Activated CD4-positive, alpha-beta T cell treated with anti-CD3 and anti-CD28 coated beads, Interleukin-2, amount 10 ng/mL, durations not matched to agents 24 days and 14 days (primary cell): ENCODE data around the gene CARNS1. TPM values are rescaled to one million over a fixed set of nuclear protein-coding genes. Genes with fewer than 3 reads are reported as not detected.
A peak's percentile ranks its signal among the peaks of the same experiment; 100 is the strongest.

Experiments used
- DNase-seq: peaks from one replicate; pipeline ENCODE4 v3.0.0; 2022
- H3K27ac Mint-ChIP-seq: one replicate; pipeline ENCODE4 v1.8.0; 2022; ENCODE audit warnings: mild to moderate bottlenecking, mixed read lengths
- H3K27me3 Mint-ChIP-seq: one replicate; pipeline ENCODE4 v1.8.0; 2022; ENCODE audit warnings: mixed read lengths
- H3K36me3 Mint-ChIP-seq: one replicate; pipeline ENCODE4 v1.8.0; 2022; ENCODE audit warnings: low read depth, mild to moderate bottlenecking, mixed read lengths
- H3K4me1 Mint-ChIP-seq: one replicate; pipeline ENCODE4 v1.8.0; 2021; ENCODE audit warnings: mixed read lengths
- H3K4me3 Mint-ChIP-seq: one replicate; pipeline ENCODE4 v1.8.0; 2022; ENCODE audit warnings: mild to moderate bottlenecking, moderate library complexity, mixed read lengths
- H3K9me3 Mint-ChIP-seq: one replicate; pipeline ENCODE4 v1.8.0; 2021; ENCODE audit warnings: mixed read lengths
- intact Hi-C: fragments of 100-400 bp; cut with micrococcal nuclease; formaldehyde crosslinking; loops from one replicate; pipeline ENCODE4 v1.15.1; 2023
- total RNA-seq: library from RNA; stranded (reverse); gene quantifications from 2 replicates; pipeline ENCODE4 v1.2.3, GENCODE V29; 2022

CARNS1 gene
- total RNA-seq, 1 donor from 2014 or later: 0.77 TPM

DNA sequence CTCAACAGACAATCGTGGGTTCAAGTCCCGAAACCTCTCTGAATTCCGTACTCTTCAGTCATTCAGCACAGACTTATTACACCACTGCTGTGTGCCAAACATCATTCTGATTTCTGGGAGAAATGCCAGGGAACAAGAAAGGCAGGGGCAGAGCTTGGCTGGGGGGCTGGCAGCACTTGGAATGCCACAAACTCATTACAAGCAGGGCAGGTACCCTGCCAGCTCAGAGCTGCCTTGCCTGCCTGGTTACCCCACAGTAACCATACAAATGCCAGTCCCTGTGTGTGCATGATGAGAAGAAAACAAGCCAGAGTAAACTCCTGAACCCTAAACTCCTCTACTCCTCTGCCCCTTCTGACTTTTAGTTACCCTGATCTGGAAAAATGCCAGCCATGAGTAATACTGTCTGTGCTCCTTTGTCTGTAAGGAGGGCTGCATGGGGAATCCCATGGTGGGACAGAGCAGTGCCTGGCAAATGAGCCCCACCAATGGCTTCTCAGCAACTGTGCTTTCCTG is 30.6 kb upstream of the CARNS1 start:
- no peak for DNase-seq
- Mint-ChIP-seq H3K27ac (no peak overlapping the region), H3K4me1 (peaks cover 11% of the 10 kb centered on the region), H3K36me3 (no peaks in the 10 kb centered on the region), H3K4me3 (no peak overlapping the region), H3K9me3 (no peaks in the 10 kb centered on the region), H3K27me3 (peaks cover 21% of the 10 kb centered on the region)
- intact Hi-C loops: no loop called here

DNA sequence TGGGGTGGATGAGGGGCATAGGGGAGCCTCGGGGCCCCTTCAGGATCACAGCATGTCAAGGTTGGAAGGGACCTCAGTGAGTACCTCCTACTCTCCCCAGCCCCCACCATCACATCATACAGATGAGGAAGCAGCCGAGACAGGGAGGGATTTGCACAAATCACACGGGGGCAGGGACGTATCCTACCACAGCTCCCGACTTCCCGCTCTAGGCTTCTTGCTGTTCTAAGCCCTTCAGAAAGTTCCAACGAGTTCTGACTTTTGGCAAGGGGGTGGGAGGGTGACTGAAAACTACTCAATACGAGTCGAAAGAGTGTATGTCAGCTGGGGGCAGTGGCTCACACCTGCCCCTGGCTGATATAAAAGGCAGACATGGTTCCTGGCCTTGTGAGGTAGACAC is 28.4 kb upstream of the CARNS1 start:
- no peaks in the 10 kb centered on the region for H3K36me3 Mint-ChIP-seq
- peaks cover 17% of the 10 kb centered on the region for H3K27me3 Mint-ChIP-seq
- no peak overlapping the region for H3K4me3 Mint-ChIP-seq
- no peak for DNase-seq
- intact Hi-C loops: no loop called here
- no peak overlapping the region for H3K27ac Mint-ChIP-seq
- H3K4me1 Mint-ChIP-seq: peaks cover 17% of the 10 kb centered on the region
- no peaks in the 10 kb centered on the region for H3K9me3 Mint-ChIP-seq

- no peak overlapping the region for H3K4me3 Mint-ChIP-seq
- no peak overlapping the region for H3K27ac Mint-ChIP-seq
- H3K36me3 Mint-ChIP-seq: no peaks in the 10 kb centered on the region
- H3K27me3 Mint-ChIP-seq: peaks cover 14% of the 10 kb centered on the region
- no peak for DNase-seq
- H3K4me1 Mint-ChIP-seq: peaks cover 17% of the 10 kb centered on the region
- intact Hi-C loops: no loop called here
- H3K9me3 Mint-ChIP-seq: no peaks in the 10 kb centered on the region
Measured at GRCh38 chr11:67387518-67387917, 28.0 kb upstream of the CARNS1 start.

DNA sequence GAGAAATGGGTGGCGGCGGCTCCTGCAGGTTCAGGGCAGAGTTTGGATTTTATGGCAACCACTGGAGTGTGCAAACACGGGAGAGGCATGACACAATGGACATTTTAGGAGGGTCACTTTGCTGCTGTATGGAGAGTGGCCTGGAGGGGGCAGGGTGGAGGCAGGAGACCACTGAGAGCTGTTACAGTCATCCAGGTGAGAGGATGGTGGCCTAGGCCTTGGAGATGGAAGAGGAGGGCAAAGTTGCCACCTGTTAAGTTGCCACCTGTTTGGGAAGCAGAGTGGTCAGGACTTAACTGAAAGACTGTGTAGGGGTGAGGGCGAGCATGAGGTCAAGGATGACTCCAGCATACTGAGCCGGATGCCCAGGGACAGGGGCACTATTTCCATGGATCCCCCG is 26.0 kb upstream of the CARNS1 start:
- Mint-ChIP-seq H3K4me3 (peak overlapping the region; percentile 62), H3K27me3 (peaks cover 10% of the 10 kb centered on the region), H3K27ac (peak overlapping the region; percentile 40), H3K9me3 (no peaks in the 10 kb centered on the region), H3K36me3 (peaks cover 8% of the 10 kb centered on the region), H3K4me1 (peaks cover 27% of the 10 kb centered on the region)
- peak; percentile 87 for DNase-seq
- intact Hi-C loops: loop anchor here (1.0 kb wide), 1 partner anchor 117 kb away; no protein-coding TSS in a partner anchor

- H3K27ac Mint-ChIP-seq: peak overlapping the region; percentile 72
- H3K4me3 Mint-ChIP-seq: peak overlapping the region; percentile 90
- peaks cover 27% of the 10 kb centered on the region for H3K4me1 Mint-ChIP-seq
- intact Hi-C loops: no loop called here
- H3K27me3 Mint-ChIP-seq: peaks cover 2% of the 10 kb centered on the region
- H3K9me3 Mint-ChIP-seq: no peaks in the 10 kb centered on the region
- DNase-seq: no peak
- H3K36me3 Mint-ChIP-seq: peaks cover 9% of the 10 kb centered on the region
Measured at GRCh38 chr11:67390947-67391303, 24.6 kb upstream of the CARNS1 start.

DNA sequence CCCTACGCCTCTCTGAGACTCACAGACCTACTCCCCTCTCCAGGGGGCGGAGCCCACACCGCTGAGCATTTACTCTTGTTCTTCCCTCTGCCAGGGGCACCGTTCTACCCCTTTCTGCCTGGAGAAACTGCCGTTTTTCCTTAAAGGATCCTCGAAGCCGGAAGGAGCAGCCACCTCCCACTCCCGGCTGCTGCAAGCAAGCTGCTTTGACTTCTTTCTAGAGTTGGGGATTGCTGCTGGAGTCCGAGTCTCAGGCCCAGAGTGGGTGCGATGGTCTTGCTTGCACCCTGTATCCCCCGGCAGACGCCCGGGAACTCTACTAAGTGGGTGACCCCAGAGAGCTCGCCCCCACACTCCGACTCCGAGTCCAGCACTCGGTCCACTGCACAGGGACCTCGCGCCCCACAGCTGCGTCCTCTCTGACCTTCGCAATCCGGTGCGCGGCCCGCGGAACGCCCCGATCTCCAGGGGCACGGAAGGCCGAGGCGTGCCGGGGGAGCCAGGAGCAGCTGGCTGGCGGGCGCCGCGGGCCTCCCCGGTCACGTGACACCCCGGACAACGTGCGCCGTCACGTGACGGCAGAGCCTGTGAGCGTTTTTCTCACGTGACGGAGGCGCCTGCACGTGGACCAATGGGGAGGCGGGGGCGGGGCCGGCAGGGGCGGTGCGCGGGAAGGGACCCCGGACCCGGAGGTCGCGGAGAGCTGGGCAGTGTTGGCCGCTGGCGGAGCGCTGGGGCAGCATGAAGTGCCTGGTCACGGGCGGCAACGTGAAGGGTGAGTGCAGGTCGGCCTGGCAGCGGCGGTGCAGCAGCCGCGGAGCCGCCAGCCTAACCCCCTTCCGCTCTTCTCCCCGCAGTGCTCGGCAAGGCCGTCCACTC is 23.9 kb upstream of the CARNS1 start, which contains the start of gene RAD9A:
Gene RAD9A, plus strand, starts transcription at position 683 of the 879 bp plus-strand sequence. Its CDS starts 59 bp downstream, at position 742.
- H3K36me3 Mint-ChIP-seq: peaks cover 15% of the 10 kb centered on the region
- H3K9me3 Mint-ChIP-seq: no peaks in the 10 kb centered on the region
- intact Hi-C loops: loop anchor here (1.0 kb wide), 1 partner anchor 10 kb away; the partner anchor contains the start of gene PPP1CA
- H3K27ac Mint-ChIP-seq: peak within 1 kb of the TSS; percentile 80
- peaks cover 31% of the 10 kb centered on the region for H3K4me1 Mint-ChIP-seq
- H3K4me3 Mint-ChIP-seq: peak within 1 kb of the TSS; percentile 90
- H3K27me3 Mint-ChIP-seq: no peaks in the 10 kb centered on the region
- peak; percentile 97 for DNase-seq

DNA sequence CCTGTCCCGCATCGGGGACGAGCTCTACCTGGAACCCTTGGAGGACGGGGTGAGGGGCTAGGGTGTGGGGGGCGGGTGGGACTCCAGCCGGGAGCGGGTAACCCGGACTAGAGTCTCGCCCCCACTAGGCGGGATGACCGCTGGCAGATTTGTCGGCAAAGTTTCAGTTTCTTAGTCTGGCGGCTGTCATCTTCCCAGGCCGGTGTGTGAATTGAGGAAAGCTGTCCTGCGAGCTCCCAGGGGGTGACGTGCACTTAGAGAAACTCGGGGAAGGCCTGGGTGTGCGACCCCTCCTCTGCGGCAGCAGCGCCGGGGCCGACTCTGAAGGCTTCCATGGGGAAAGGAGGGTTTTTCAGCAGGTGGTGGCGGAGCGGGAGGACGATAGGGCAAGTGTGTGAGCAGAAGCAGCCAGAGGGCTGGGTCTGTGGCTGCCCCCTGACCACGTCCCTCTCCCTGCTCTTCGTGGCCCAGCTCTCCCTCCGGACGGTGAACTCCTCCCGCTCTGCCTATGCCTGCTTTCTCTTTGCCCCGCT is 23.2 kb upstream of the CARNS1 start:
- Mint-ChIP-seq H3K36me3 (peaks cover 19% of the 10 kb centered on the region), H3K27ac (peak overlapping the region; percentile 80), H3K4me1 (peaks cover 35% of the 10 kb centered on the region), H3K9me3 (no peaks in the 10 kb centered on the region), H3K27me3 (no peaks in the 10 kb centered on the region), H3K4me3 (peak overlapping the region; percentile 90)
- intact Hi-C loops: loop anchor here (1.0 kb wide), 1 partner anchor 9 kb away; the partner anchor contains the start of gene PPP1CA
- no peak for DNase-seq

DNA sequence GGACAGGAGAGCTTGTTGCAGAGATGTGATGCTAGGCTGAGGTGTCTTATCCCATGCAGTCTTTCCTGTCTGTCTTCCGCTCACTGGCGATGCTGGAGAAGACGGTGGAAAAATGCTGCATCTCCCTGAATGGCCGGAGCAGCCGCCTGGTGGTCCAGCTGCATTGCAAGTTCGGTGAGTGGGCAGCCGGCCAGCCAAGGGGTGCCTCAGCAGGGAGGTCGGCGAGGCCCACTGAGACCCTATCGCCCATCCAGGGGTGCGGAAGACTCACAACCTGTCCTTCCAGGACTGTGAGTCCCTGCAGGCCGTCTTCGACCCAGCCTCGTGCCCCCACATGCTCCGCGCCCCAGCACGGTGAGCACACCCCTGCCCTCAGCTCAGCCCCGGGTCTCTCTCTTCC is 22.0 kb upstream of the CARNS1 start:
- Mint-ChIP-seq H3K36me3 (peaks cover 30% of the 10 kb centered on the region), H3K27me3 (no peaks in the 10 kb centered on the region), H3K27ac (peak overlapping the region; percentile 72), H3K9me3 (no peaks in the 10 kb centered on the region), H3K4me1 (peaks cover 39% of the 10 kb centered on the region), H3K4me3 (peak overlapping the region; percentile 90)
- intact Hi-C loops: no loop called here
- no peak for DNase-seq

GRCh38 chr11:67393990-67394389 is 21.5 kb upstream of the CARNS1 start:
- no peak for DNase-seq
- H3K9me3 Mint-ChIP-seq: no peaks in the 10 kb centered on the region
- H3K4me1 Mint-ChIP-seq: peaks cover 40% of the 10 kb centered on the region
- peak overlapping the region; percentile 72 for H3K27ac Mint-ChIP-seq
- intact Hi-C loops: no loop called here
- peak overlapping the region; percentile 90 for H3K4me3 Mint-ChIP-seq
- H3K27me3 Mint-ChIP-seq: no peaks in the 10 kb centered on the region
- peaks cover 32% of the 10 kb centered on the region for H3K36me3 Mint-ChIP-seq

DNA sequence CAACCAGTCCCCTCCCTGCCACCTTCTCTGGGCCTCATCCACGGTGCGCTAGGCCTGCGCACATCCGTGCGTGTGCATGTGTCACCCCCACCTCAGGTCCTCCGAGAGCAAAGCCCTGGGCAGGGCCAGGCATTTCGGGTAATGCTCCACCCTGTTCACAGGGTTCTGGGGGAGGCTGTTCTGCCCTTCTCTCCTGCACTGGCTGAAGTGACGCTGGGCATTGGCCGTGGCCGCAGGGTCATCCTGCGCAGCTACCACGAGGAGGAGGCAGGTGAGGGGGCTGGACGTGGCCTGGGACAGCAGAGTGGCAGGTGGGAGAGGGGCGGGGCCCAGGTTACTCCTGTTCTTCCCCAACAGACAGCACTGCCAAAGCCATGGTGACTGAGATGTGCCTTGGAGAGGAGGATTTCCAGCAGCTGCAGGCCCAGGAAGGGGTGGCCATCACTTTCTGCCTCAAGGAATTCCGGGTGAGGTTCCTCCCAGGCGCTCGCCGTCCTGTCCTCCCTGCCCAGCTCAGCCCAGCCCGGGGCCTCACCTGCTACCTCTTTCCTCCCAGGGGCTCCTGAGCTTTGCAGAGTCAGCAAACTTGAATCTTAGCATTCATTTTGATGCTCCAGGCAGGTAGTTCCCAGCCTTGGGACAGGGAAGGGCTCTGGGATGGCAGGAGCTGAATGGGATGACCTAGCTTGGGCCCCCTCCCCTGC is 19.8 kb upstream of the CARNS1 start:
- H3K4me1 Mint-ChIP-seq: peaks cover 40% of the 10 kb centered on the region
- peaks cover 43% of the 10 kb centered on the region for H3K36me3 Mint-ChIP-seq
- no peaks in the 10 kb centered on the region for H3K9me3 Mint-ChIP-seq
- no peak overlapping the region for H3K4me3 Mint-ChIP-seq
- DNase-seq: no peak
- intact Hi-C loops: no loop called here
- H3K27me3 Mint-ChIP-seq: no peaks in the 10 kb centered on the region
- H3K27ac Mint-ChIP-seq: no peak overlapping the region

GRCh38 chr11:67396259-67396581 is 19.3 kb upstream of the CARNS1 start:
- DNase-seq: no peak
- intact Hi-C loops: no loop called here
- H3K27ac Mint-ChIP-seq: peak overlapping the region; percentile 16
- no peaks in the 10 kb centered on the region for H3K27me3 Mint-ChIP-seq
- peaks cover 36% of the 10 kb centered on the region for H3K4me1 Mint-ChIP-seq
- H3K9me3 Mint-ChIP-seq: no peaks in the 10 kb centered on the region
- peaks cover 45% of the 10 kb centered on the region for H3K36me3 Mint-ChIP-seq
- no peak overlapping the region for H3K4me3 Mint-ChIP-seq

- Mint-ChIP-seq H3K9me3 (no peaks in the 10 kb centered on the region), H3K27me3 (no peaks in the 10 kb centered on the region), H3K36me3 (peaks cover 45% of the 10 kb centered on the region), H3K4me3 (peak overlapping the region; percentile 69), H3K27ac (peak overlapping the region; percentile 87), H3K4me1 (peaks cover 35% of the 10 kb centered on the region)
- intact Hi-C loops: no loop called here
- no peak for DNase-seq
Measured at GRCh38 chr11:67396587-67397389, 18.7 kb upstream of the CARNS1 start.

- Mint-ChIP-seq H3K36me3 (peaks cover 45% of the 10 kb centered on the region), H3K27ac (no peak overlapping the region), H3K9me3 (no peaks in the 10 kb centered on the region), H3K4me3 (no peak overlapping the region), H3K27me3 (no peaks in the 10 kb centered on the region), H3K4me1 (peaks cover 33% of the 10 kb centered on the region)
- intact Hi-C loops: no loop called here
- DNase-seq: no peak
Measured at GRCh38 chr11:67397536-67397935, 17.9 kb upstream of the CARNS1 start.
